Tibial artery (tissue), 4 donors: ENCODE results near the gene PTPRS.

Source experiments
- DNase-seq, 2 donors: peaks; one replicate each; pipeline ENCODE4 v3.0.0-alpha.2; 2019
- H3K27ac ChIP-seq, 2 donors: fragments of 200-600 bp; sonication (generic) in 1 of 2; 1 replicate in 1 of 2; 2 replicates in 1 of 2; pipeline ENCODE4 v1.5.1; 2018 to 2019; ENCODE audit warnings: mild to moderate bottlenecking in 1 of 2
- H3K27me3 ChIP-seq, 2 donors: fragments of 200-600 bp; sonication (generic) in 1 of 2; one replicate each; pipeline versions ENCODE4 v1.5.1 to v1.6.0; 2016 to 2019
- H3K36me3 ChIP-seq, 3 donors: fragments of 200-600 bp; sonication (generic) in 2 of 3; one replicate each; pipeline ENCODE4 v1.5.1; 2016 to 2019; ENCODE audit warnings: mild to moderate bottlenecking in 2 of 3
- H3K4me1 ChIP-seq, 4 donors: fragments of 200-600 bp; sonication (generic) in 2 of 4; 1 replicate in 3 of 4; 2 replicates in 1 of 4; pipeline ENCODE4 v1.5.1; 2016 to 2019
- H3K4me3 ChIP-seq, 2 donors: fragments of 200-600 bp; sonication (generic) in 1 of 2; 1 replicate in 1 of 2; 2 replicates in 1 of 2; pipeline ENCODE4 v1.5.1; 2018 to 2019; ENCODE audit warnings: mild to moderate bottlenecking in 2 of 2
- H3K9me3 ChIP-seq, 3 donors: fragments of 200-600 bp; sonication (generic) in 1 of 3; one replicate each; pipeline ENCODE4 v1.5.1; 2016 to 2019
- CTCF ChIP-seq, 2 experiments: fragments of 200-600 bp in 1 of 2; fragments of 450-650 bp in 1 of 2; IDR thresholded peaks; one replicate each; pipeline ENCODE4 v1.5.1; 2017 to 2019; ENCODE audit warnings: antibody characterized with exemption in 2 of 2, mild to moderate bottlenecking in 1 of 2, moderate library complexity in 1 of 2
- intact Hi-C: fragments of 100-400 bp; cut with DNase I; formaldehyde crosslinking; loops from one replicate; pipeline ENCODE4 v1.15.0; 2023; ENCODE audit warnings: low total_unique reads

PTPRS gene

DNA sequence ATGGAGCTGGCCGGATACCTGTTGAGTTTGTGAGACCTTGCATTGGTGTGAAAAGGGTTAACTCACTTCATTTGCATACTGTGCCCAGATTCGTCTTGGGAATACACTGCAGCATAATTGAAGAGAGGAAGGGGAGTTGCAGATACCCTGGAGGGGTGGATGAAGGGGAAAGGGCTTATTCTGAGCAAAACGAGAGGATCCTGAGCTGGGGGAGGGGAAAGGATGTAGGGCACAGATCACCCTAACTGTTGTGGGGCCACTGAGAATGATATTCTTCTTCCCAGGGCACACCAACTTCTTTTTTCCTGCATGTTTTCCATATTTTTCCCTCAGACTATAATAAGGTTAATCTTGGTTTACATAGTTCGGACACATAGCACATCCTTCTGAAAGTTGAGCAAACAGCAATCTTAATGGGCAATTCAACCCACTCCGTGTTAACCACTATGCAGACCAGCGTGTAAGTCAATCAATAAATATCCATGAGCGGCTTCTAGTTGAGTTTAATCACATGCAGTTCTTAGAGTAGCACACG, 11.7 kb upstream of the PTPRS start:
- Histone ChIP-seq H3K27ac (no peak overlapping the region), H3K36me3 (no peaks in the 10 kb centered on the region), H3K9me3 (peaks cover 0 to 3% (median 0%) of the 10 kb centered on the region in 3 donors), H3K4me3 (no peak overlapping the region), H3K4me1 (no peaks in the 10 kb centered on the region), H3K27me3 (peaks cover 0 to 65% of the 10 kb centered on the region in 2 donors)
- no peak for DNase-seq
- intact Hi-C loops, result no loop called here
- no peak for TF ChIP-seq CTCF (IDR thresholded peaks at IDR 0.05)

- H3K4me1 ChIP-seq, result no peaks in the 10 kb centered on the region
- intact Hi-C loops, result no loop called here
- no peak overlapping the region for H3K27ac ChIP-seq
- H3K27me3 ChIP-seq, result peaks cover 0 to 60% of the 10 kb centered on the region in 2 donors
- DNase-seq, result no peak
- H3K9me3 ChIP-seq, result peaks cover 0 to 3% (median 0%) of the 10 kb centered on the region in 3 donors
- TF ChIP-seq CTCF (IDR thresholded peaks at IDR 0.05), result no peak
- no peak overlapping the region for H3K4me3 ChIP-seq
- no peaks in the 10 kb centered on the region for H3K36me3 ChIP-seq
Measured at GRCh38 chr19:5351731-5352228, 11.2 kb upstream of the PTPRS start.

- H3K9me3 ChIP-seq, result peaks cover 0 to 3% (median 0%) of the 10 kb centered on the region in 3 donors
- no peak for TF ChIP-seq CTCF (IDR thresholded peaks at IDR 0.05)
- intact Hi-C loops, result no loop called here
- H3K4me3 ChIP-seq, result no peak overlapping the region
- no peaks in the 10 kb centered on the region for H3K4me1 ChIP-seq
- no peak overlapping the region for H3K27ac ChIP-seq
- peaks cover 0 to 49% of the 10 kb centered on the region in 2 donors for H3K27me3 ChIP-seq
- H3K36me3 ChIP-seq, result no peaks in the 10 kb centered on the region
- no peak for DNase-seq
Measured at GRCh38 chr19:5349041-5349440, 8.4 kb upstream of the PTPRS start.

DNA sequence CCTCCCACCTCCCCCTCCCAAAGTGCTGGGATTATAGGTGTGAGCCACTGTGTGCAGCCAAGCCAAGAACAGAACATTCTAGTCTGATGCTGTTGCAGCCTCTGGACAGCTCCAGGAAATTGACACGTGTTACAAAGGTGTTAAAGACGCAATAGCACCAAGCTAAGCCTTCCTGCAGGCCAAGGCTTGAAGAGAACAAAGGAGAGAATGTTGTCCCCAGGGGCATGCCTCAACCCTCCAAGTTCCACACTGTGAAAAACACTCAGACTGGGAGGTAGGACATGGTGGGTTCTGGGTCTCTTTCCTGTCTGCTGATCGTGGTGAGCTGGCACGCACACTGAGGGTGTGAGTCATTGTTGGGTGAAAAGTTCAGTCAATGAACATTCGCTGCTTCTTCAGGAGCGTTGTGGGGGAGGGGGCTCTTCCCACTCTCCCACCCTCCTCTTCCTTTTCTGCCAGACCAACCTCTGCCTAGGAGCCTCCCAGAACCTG, 5.3 kb upstream of the PTPRS start:
- H3K4me1 ChIP-seq, result peaks cover 0 to 4% (median 3%) of the 10 kb centered on the region in 4 donors
- peaks cover 0 to 3% (median 0%) of the 10 kb centered on the region in 3 donors for H3K9me3 ChIP-seq
- peaks cover 0 to 35% of the 10 kb centered on the region in 2 donors for H3K27me3 ChIP-seq
- no peak overlapping the region for H3K4me3 ChIP-seq
- no peak for DNase-seq
- intact Hi-C loops, result no loop called here
- TF ChIP-seq CTCF (IDR thresholded peaks at IDR 0.05), result no peak
- H3K27ac ChIP-seq, result no peak overlapping the region
- H3K36me3 ChIP-seq, result no peaks in the 10 kb centered on the region

DNA sequence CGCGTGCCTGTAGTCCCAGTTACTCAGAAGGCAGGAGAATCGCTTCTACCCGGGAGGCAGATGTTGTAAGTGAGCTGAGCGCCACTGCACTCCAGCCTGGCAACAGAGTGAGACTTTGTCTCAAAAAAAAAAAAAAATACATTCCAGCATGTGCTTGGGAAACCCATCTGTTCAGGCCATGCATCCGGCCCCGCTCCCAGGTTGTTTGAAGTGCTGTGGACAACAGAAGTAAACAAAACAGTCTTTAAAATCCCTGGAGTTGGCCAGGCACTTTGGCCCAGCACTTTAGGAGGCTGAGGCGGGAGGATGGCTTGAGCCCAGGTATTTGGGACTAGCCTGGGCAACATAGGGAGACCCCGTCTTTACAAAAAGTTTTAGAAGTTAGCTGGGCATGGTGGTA, 3.2 kb upstream of the PTPRS start:
- H3K27ac ChIP-seq, result no peak overlapping the region
- peaks cover 0 to 3% (median 0%) of the 10 kb centered on the region in 3 donors for H3K9me3 ChIP-seq
- no peak for TF ChIP-seq CTCF (IDR thresholded peaks at IDR 0.05)
- H3K4me1 ChIP-seq, result peaks cover 0 to 23% (median 21%) of the 10 kb centered on the region in 4 donors
- intact Hi-C loops, result no loop called here
- no peak overlapping the region for H3K4me3 ChIP-seq
- H3K36me3 ChIP-seq, result no peaks in the 10 kb centered on the region
- DNase-seq, result no peak
- peaks cover 0 to 43% of the 10 kb centered on the region in 2 donors for H3K27me3 ChIP-seq
